NCI-H2171 (cell line): Measurements from ENCODE around the gene B9D1.

Experiments used
- DNase-seq: peaks from one replicate; lab custom pipeline; 2025; lab: John Stamatoyannopoulos, UW

B9D1 gene

GRCh38 chr17:19376811-19377210 lies 14.3 kb upstream of the B9D1 start:
- DNase-seq = no peak

- no peak for DNase-seq
Measured at GRCh38 chr17:19375732-19376131, 13.2 kb upstream of the B9D1 start.

- no peak for DNase-seq
Measured at GRCh38 chr17:19374136-19374535, 11.6 kb upstream of the B9D1 start.

- no peak for DNase-seq
Measured at GRCh38 chr17:19372866-19373504, 10.5 kb upstream of the B9D1 start.

GRCh38 chr17:19372439-19372838 lies 9.9 kb upstream of the B9D1 start:
- no peak for DNase-seq

GRCh38 chr17:19372011-19372370 lies 9.5 kb upstream of the B9D1 start:
- no peak for DNase-seq

- DNase-seq = no peak
Measured at GRCh38 chr17:19371259-19372010, 8.9 kb upstream of the B9D1 start.

GRCh38 chr17:19370493-19370960 lies 8.0 kb upstream of the B9D1 start:
- no peak for DNase-seq

- no peak for DNase-seq
Measured at GRCh38 chr17:19369846-19370492, 7.4 kb upstream of the B9D1 start.

- DNase-seq = no peak
Measured at GRCh38 chr17:19369107-19369778, 6.7 kb upstream of the B9D1 start.

- no peak for DNase-seq
Measured at GRCh38 chr17:19368229-19368628, 5.7 kb upstream of the B9D1 start.

GRCh38 chr17:19366637-19366972 lies 4.1 kb upstream of the B9D1 start:
- no peak for DNase-seq

GRCh38 chr17:19365833-19366636 lies 3.5 kb upstream of the B9D1 start:
- DNase-seq = no peak

GRCh38 chr17:19365499-19365817 lies 2.9 kb upstream of the B9D1 start:
- no peak for DNase-seq

- DNase-seq = no peak
Measured at GRCh38 chr17:19364699-19365498, 2.4 kb upstream of the B9D1 start.

- DNase-seq = no peak
Measured at GRCh38 chr17:19363460-19364035, 1.0 kb upstream of the B9D1 start.

GRCh38 chr17:19363114-19363438 lies 553 bp upstream of the B9D1 start:
- no peak for DNase-seq

GRCh38 chr17:19361944-19362276 lies 613 bp downstream of the B9D1 start:
- no peak for DNase-seq

- no peak for DNase-seq
Measured at GRCh38 chr17:19361326-19361725, 1.2 kb downstream of the B9D1 start.

- DNase-seq = no peak
Measured at GRCh38 chr17:19360772-19361171, 1.8 kb downstream of the B9D1 start.

GRCh38 chr17:19359856-19360255 lies 2.7 kb downstream of the B9D1 start:
- DNase-seq = no peak
